A204.1 (cell line): ENCODE results near the gene KIAA0232.

Experiments used
- FAIRE-seq: peaks from 2 replicates; lab custom pipeline; 2012; peaks lifted over from hg19 to GRCh38; lab: Jason Lieb, UNC

Gene KIAA0232

DNA sequence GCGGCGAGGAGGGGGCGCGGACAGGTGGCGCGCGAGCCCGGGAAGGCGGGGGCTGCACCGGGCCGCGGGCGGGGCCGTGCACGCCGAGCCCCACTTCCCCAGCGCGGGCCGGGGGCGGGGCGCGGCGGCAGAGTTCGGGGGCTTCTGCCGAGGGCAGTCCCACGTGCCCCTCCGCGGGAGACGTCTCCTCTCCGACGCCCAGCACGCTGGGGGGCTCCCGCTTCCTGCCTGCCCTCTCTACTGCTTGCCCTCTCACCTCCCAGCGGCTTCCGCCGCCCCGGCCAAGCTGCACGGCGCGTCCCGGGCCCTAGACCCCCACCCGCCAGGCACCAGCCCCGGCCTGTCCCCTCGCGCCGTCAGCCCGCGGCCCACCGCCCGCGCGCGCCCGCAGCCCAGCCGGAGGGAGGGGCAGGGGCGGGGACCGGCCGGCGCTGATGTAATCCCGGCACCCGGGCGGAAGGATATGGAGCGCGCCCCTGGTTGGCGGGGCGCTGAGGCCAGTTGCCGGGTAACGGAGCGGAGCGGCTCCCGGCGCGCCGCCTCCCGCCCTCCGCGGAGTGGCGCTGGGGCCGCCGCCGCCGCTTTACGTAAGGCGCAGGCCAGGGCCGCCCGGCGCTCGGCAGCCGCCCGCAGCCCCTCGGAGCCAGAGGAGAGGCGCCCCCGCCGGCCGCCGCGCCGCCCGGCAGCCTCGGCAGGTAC, at the start of gene KIAA0232:
Gene KIAA0232, plus strand, starts transcription at position 581 of the 699 bp plus-strand sequence. CDS start 41,727 bp downstream, outside the sequence.
- FAIRE-seq = no peak

DNA sequence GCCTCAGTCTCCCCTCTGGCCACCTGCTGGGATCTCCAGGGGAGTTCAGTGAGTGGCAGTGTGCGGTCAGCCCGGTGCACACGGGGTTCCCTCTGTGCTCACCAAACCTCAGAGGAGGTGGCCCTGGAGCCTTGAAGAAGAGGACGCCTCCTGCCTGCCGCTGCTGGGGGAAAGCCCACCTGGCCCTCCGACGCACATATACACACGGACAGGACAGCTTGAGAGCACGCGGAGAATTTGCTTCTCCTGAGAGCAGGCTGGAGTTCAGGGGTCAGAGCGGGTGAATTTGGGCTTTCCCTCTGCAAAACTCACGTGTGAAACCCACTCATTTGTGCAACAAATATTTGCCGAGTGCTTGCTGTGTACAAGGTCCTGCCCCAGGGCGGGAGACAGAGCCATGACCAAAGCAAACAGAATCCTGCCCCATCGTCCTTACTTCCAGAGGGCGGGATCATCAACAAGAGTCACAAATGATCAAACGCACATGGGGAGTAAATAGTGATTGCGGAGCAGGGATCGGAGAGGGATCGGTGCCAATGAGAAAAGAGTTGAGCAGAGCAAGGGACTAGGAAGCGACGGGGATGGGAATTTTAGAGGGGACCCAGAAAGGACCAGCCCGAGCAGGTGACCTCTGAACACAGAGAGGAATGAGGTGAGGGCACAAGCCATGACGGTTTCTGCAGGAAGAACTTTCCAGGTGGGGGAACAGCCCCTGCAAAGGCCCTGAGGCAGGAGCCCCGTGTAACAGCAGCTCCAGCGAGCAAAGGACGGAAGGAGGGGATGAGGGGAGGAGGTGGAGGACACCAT, 49.0 kb upstream of the KIAA0232 start:
- no peak for FAIRE-seq

DNA sequence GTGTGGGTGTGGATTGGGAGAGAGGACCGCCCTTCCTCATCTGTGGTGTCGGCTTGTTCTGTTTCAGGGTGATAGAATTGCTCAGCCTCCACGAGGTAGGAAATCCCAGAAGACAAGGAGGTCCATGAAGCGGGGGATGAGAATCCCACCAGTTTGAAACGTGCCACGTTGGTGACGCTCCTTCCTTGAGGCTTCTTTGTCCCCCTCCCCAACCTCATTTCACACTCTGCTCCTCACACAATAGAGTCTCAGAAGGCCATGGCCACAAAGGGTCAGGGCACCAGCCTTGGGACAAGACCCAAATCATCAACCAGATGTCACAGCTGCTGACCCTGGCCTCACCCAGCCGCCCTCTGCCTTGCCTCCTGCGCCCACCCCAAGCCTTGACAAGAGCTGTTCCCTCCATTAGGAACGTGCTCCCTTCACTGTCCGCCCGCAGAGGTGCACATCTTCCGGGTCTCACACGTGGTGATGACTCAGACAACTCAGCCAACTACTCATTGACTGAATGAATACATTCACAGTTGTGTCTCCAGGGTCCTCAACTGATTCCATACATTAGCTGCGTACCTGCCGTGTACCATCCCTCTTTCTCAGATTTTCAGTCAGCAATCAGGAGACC, 48.3 kb upstream of the KIAA0232 start:
- no peak for FAIRE-seq

DNA sequence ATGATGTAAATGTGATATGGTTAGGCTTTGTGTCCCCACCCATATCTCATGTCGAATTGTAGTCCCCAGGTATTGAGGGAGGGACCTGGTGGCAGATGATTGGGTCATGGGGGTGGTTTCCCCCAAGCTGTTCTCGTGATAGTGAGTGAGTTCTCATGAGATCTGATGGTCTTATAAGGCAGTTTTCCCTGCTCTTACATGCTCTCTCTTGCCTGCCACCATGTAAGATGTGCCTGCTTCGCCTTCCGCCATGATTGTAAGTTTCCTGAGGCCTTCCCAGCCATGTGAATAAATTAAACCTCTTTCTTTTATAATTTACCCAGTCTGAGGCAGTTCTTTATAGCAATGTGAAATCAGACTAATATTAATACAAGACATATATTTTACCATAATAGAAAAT, 42.6 kb upstream of the KIAA0232 start:
- FAIRE-seq = no peak

DNA sequence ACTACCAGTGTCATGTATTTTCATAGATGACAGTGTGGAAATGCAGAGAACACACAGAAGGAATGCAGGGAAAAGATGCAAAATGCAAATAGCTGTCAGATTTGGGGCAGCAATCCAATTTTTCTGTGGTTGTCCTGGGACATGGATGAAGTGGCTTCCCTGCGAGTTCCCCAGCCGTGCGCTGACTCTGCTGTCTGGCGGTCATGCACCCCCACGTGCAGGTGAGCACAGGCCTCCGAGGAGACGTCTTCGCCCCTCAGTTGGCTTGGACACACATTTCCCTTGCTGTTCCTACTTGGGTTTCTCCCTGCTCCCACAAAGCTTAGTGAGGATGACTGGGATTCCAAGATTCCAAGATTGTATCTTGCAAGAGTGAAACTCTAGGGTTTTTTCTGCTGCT, 42.2 kb upstream of the KIAA0232 start:
- no peak for FAIRE-seq

- FAIRE-seq = no peak
Observed at GRCh38 chr4:6742507-6742906, 40.0 kb upstream of the KIAA0232 start.

GRCh38 chr4:6742989-6743388, 39.5 kb upstream of the KIAA0232 start:
- no peak for FAIRE-seq

DNA sequence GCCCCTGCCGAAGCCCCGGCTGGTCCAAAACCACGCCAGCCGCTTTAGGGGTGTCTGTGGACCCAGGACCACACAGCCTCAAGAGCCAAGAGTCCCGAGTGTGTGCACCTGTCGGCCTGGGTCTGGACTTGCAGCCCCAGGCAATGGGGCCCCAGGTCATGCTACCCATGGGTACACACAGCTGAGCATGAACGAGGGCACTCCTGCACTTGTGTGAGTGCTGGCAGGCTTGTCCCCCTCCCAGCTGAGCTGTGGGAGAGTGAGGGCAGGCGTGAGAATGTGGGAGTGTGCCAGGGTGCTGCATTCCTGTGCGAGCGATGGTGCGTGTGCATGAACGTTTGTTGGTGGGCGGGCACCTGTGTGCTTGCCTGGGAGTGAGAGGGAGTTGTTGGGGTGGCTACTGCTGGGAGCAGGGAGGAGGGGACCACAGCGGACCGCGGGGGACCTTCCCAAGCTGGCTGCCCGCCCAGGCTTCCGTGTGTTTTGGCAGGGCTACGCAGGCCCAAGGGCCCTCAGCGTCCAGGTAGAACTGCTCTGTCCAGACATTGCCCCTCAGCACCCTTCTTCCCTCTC, 35.7 kb upstream of the KIAA0232 start:
- no peak for FAIRE-seq

GRCh38 chr4:6747294-6748051, 35.1 kb upstream of the KIAA0232 start:
- FAIRE-seq = no peak

DNA sequence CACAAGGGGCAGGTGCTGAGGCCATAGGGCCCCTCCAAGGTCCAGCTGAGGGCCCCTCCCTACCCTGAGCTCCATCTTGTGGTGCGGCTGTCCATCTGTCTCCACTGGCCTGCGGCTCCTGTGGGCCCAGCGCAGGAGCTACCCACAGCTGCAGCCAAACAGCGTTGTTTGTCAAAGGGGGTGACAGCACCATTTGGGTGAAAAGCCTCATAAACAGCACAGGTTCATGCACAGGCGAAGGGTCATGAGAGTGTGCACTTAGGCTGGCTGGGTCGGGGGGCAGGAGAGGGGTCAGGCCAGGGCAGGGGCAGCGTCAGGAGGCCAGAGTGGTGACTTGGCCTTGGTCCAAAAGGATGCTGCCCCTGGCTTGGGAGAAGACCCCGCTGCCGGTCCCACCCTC, 34.2 kb upstream of the KIAA0232 start:
- no peak for FAIRE-seq

DNA sequence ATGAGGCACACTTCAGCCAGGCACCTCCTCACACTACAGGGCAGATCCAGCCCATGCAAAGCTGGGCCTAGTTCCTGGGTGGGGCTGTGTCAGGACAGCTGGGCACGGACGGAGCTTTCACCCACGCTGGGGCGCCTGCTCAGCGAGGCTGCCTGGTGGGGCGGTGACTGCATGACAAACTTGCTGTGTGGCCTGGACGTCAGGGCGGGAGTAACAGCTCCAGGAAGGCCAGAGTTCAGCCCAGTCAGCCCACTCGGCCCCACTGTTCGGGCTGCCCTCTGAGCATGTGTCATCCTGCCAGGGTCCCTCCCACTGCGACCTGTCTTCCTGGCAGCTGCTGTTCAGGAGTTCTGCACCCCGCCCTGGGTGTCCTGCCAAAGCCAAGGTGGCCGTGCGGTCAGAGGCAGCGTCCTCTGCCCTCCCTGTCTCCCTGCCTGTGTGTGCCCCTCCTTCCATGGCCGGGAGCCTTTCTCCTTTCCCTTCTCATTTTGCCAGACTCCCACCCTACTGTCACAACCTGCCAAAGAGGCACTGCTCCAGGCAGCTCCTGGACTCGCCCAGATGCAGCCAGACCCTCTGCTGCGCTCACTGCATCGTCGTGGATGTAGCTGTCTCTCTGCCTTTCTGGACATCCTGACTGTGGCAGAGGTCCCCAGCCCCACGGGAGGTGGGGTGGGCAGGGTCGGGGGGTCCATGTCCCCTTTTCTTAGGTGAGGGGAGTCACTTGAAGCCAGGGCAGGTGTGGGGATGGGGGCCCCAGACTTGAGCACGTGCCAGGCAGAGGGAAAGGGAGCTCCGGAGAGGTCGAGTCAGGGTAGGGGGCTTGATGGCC, 33.0 kb upstream of the KIAA0232 start:
- FAIRE-seq = no peak

GRCh38 chr4:6750286-6751221, 32.0 kb upstream of the KIAA0232 start:
- no peak for FAIRE-seq

DNA sequence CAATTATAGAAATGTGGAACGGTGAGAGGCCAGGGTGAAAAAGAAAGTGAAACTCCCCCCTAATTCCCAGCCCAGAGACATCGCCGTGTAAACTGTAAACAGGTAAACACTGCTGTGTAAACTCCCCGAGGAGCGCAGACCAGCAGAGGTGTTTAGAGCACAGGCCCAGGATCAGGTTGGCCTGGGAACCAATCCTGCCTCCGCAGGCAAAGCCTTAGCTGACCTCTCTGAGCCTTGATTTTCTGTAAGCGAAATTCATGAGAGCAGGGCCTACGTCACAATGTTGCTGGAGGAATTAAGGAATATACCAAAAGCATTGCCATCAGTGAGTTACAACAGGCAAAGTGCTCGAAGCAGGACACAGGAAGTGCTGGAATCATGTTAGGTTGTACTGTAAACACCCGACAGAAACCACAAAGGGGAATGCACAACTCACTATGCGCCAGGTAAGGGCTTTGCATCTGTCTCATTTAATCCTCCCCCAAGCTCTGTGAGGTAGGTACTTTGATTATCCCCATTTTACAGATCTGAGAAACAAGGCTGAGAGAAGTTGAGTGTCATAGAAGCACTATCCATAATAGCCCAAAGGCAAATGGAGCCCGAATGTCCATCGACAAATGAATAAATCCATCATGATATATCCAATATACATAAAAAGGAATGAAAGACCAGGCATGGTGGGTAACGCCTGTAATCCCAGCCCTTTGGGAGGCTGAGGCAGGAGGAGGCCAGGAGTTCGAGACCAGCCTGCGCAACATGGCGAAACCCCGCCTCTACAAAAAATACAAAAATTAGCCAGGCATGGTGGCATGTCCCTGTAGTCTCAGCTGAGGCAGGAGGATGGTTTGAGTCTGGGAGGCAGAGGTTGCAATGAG, 30.7 kb upstream of the KIAA0232 start:
- no peak for FAIRE-seq

DNA sequence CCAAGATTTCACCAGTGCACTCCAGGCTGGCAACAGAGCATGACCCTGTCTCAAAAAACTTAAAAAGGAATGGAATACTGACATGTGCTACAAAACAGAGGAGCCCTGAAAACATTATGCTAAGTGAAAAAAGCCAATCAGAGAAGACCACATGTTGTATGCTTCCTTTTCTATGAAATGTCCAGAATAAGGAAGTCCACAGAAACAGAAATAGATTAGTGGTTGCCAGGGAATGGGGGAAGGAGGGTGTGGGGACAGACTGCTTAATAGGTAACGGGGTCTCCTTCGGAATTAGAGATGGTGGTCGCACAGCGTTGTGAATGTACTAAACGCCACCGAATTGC, 30.1 kb upstream of the KIAA0232 start:
- FAIRE-seq = no peak

- FAIRE-seq = no peak
Observed at GRCh38 chr4:6753103-6753560, 29.4 kb upstream of the KIAA0232 start.

DNA sequence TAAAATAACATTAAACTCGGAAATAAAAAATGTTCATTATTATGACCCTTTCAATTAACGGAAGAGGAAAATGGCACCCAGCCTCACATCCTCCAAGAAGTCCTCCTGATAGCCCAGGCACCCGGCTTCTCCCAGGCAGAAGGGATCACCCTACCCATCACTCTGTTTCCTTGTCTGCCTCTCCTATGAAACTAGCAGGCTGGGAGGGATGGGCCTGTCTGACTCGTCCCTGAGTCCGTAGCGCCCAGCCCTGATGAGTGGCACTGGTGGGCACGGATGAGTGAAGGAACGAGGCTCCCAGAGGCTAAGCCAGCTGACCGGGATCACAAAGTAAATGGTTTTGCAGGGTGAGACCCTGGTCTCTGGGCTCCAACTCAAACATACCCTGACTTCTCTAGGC, 28.6 kb upstream of the KIAA0232 start:
- no peak for FAIRE-seq

- no peak for FAIRE-seq
Observed at GRCh38 chr4:6754481-6755087, 27.9 kb upstream of the KIAA0232 start.

DNA sequence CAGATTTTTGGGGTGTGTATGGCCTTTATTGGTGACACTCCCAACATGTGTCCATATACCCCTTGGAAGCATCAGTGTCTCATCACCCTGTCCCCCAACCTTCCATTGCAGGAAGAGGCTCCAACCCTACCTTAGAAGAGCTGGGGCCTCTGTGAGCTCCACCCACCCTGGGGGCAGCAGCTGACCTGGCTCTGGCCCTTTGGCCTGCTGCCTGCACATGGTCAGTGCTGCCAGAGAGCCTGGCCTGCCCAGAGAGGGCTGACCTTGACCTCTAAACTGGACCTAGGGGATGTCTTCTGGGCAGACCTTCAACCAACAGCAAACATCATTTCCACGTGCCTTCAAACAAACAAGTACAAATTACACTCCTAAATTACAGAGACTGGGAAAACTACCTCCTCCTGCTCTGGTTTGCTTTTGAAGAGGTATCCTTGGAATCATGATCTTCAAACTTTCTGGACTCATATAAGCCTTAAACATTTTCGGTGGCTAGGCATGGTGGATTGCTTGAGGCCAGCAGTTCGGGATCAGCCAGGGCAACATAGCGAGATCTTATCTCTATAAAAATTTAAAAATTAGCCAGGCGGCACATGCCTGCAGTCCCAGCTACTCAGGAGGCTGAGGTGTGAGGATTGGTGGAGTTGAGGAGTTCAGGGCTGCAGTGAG, 27.3 kb upstream of the KIAA0232 start:
- no peak for FAIRE-seq
